ENCODE results near the gene ZNF750.
"Not testable (repeated sequence)": the region's sequence is repeated elsewhere in the genome, so short reads cannot be mapped to it uniquely, and the experiment has no call there.

Gene ZNF750

GRCh38 chr17:82790391-82790790 is 49.4 kb downstream of the ZNF750 start:
- DNase-seq, result no peak

DNA sequence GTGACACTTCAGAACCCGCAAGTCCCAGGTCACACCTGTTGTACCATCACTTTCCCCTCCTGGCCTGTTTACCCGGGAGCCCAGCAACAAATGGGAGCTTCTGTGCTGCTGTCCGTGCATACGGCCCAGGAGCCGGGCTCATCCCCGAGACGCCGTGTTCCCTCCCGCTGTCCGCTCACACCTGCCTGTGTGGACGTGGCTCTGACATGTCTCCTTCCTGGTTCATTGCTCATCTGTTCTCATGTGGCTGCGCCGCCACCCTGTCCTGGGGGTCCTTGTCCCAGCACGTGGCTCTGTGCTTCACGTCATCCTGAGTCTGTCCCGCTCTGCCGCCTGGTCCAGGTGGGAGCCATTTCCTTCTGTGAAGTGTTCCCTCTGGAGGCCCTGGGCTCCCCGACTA is 50.0 kb downstream of the ZNF750 start:
- DNase-seq, result no peak

- no peak for DNase-seq
Measured at GRCh38 chr17:82789051-82789592, 50.7 kb downstream of the ZNF750 start.

DNA sequence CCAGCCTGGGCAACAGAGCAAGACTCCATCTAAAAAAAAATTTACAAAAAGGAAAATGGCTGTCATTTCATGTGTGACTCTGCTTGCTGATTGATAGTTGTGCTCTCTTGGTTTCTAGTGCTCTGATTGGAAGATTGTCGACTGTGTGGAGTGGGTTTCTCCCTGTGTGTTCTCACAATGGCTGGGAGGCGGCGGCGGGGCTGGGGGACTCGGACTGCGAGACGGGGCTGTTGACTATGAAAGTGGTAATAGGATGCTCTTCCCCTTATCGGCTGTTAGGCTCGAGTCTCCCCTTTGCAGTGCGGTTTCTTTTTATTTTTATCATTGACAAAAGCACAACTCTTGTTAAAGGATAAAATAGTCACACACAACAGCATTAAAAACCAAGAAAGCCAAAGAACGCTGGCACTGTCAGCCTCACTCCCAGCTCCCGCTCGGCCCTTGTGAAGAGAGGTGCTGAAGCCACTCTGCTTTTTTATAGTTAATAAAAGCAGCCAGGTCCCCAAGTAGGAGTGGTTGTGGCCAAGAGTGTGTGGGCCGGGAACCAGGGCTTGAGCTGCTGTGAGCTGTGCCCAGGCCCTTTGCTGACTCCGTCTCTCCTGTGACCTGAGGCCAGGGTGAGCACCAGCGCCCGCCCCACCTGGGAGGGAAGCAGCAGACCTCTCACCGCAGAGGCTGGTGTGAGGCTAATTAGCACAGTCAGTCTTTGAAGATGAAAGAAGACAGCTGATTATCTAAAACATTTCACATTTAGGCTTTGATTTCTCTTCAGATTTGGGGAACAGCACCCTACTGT is 51.4 kb downstream of the ZNF750 start:
- DNase-seq, result no peak

DNA sequence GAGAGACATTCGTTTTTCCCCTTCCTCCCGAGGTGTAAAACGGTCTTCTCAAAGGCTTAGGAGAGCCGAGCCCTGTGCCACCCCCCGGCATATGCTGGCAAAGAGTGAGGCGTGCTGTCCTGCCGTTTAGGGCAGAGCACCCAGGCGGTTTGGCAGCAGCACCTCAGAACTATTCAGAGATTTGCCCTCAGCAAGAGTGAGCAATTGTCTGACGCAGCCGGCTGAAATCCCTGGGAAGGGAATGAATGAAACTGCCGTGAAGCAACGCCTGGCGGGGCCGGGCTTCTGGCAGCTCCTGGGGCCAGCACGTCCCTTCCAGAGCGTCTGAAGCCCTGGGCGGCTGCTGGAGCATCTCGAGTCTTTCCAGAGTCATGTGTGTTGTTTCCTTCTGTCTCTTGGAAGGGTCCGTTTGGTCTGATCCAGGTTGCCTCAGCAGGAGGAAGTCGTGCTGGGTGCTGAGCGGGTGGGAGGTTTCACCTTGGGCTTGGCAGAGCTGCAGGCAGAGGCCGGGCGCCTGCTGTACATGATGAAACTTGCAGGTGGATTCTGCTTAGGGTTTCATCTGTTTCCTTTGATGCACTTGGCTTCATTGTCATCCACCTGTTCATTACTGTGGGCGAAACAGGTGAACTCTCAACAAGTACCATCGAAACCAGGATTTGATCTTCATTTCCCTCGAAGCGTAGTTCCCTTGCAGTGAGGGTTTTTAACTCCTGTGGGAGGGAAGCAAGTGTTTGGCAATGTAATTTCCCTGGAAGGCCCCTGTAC is 52.6 kb downstream of the ZNF750 start:
- no peak for DNase-seq

GRCh38 chr17:82786427-82786826 is 53.4 kb downstream of the ZNF750 start:
- DNase-seq, result no peak

- DNase-seq, result not testable (repeated sequence)
Measured at GRCh38 chr17:82785581-82785980, 54.2 kb downstream of the ZNF750 start.

DNA sequence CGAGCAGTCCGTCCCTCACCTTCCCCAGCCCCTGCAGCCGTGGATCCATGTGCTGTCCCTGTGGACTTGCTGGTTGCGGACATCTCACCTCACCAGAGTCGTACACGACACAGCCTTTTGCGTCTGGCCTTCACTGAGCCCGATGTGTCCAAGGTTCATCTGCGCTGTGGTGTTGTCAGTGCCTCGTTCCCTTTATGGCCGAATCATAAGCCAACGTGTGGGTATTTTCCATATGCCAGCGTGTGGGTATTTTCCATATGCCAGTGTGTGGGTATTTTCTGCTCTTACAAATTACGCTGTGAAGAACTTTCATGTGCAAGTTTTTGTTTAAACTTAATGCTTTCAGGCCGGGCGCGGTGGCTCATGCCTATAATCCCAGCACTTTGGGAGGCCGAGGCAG is 56.3 kb downstream of the ZNF750 start:
- no peak for DNase-seq

DNA sequence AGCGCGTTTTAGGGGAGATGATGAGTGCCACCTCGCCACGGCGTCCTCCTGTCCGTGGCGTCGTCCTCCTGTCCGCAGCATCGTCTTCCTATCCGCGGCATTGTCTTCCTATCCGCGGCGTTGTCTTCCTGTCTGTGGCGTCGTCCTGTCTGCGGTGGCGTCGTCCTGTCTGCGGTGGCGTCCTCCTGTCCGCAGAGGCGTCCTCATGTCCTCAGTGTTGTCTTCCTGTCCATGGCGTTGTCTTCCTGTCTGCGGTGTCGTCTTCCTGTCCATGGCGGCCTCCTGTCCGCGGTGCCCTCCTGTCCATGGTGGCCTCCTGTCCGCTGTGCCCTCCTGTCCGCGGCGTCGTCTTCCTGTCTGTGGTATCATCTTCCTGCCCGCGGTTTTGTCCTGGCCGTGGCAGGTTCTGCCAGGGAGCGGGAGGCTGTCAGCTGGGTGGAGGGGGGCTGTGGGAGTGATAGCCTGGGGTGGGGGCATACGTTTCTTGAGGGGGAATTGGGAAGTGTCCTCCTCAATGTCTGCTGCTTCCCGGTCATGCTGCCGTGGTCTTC is 57.1 kb downstream of the ZNF750 start:
- peak; percentile 9 for DNase-seq

DNA sequence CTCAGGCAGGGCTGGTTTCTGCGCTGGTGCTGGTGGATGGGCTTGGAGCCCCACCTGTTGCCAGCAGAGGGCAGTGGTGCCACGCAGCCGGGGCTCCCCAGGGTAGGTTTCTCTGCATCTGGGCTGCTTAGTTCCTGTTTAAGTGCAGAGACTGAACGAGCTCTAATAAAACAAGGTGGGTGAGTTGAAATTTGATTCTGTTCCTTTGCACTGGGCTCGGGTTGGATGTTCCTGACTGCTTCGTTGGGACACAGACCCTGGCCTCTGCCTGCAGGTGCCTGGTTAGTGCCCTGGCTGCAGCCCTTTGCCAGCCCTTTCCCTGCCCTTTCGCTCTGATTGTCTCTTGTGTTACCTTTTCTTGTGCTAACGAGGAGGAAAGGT is 57.9 kb downstream of the ZNF750 start:
- peak; percentile 85 for DNase-seq

- no peak for DNase-seq
Measured at GRCh38 chr17:82780971-82781893, 58.6 kb downstream of the ZNF750 start.

DNA sequence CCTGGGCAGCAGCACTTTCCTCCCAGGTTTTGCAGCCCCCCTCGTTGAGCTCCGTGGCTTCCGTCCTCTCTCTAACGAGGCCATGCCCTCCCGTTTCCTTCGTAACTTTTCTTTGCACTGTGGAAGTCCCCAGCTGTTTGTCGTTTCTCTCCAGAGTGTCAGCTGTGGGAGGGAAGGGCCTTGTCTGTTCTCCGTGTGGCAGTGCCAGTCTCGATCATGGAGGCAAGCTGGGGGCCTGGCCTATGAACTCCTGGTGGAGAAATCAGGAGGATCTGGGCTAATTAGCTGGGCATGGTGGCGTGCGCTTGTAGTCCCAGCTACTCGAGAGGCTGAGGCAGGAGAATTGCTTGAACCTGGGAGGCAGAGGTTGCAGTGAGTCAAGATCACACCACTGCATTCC is 59.6 kb downstream of the ZNF750 start:
- no peak for DNase-seq

DNA sequence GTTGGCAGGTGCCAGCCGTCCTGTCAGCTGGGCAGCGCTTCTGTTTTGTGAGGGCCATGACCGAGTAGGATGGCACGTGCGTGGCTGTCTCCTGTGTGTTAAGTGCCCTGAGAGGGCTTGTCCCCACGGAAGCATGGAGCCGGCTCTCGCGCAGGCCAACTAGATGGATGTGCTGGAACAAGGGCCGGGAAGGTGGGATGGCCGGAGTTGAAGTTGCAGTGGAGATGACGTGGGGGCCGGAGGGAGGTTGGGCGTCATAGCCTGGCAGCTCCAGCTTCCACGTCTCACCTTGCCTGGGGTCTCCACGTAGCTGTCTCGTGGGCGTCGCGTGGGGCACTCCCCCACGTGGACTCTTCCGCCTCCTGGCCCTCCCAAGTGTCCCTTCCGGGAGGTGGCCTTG is 60.3 kb downstream of the ZNF750 start:
- DNase-seq, result no peak
